ENCODE measurements around the gene OR56B4. TPM values are rescaled to one million over a fixed set of nuclear protein-coding genes. Genes with fewer than 3 reads are reported as not detected.

The OR56B4 gene
- polyA plus RNA-seq, 1 experiment: not detected

- Histone ChIP-seq H3K4me3 (ENCODE audit: low read depth, low read length) (no peak overlapping the region), H3K36me3 (ENCODE audit: control insufficient read depth, insufficient read depth, low read length) (no peaks in the 10 kb centered on the region), H3K27me3 (ENCODE audit: control insufficient read depth, insufficient read depth, low read length) (no peaks in the 10 kb centered on the region)
- no peak for DNase-seq (ENCODE audit: low read depth)
- ChIA-PET CTCF (no interaction called here), POLR2A (no interaction called here)
- no peak for TF ChIP-seq CTCF (IDR thresholded peaks at IDR 0.05; ENCODE audit: insufficient read depth, low read depth, low read length)
These were observed 28.0 kb upstream of the OR56B4 start for GRCh38 chr11:6079463-6079862.

- ChIA-PET CTCF (no interaction called here), POLR2A (no interaction called here)
- TF ChIP-seq CTCF (IDR thresholded peaks at IDR 0.05; ENCODE audit: insufficient read depth, low read depth, low read length): no peak
- no peak for DNase-seq (ENCODE audit: low read depth)
- Histone ChIP-seq H3K4me3 (ENCODE audit: low read depth, low read length) (no peak overlapping the region), H3K27me3 (ENCODE audit: control insufficient read depth, insufficient read depth, low read length) (no peaks in the 10 kb centered on the region), H3K36me3 (ENCODE audit: control insufficient read depth, insufficient read depth, low read length) (no peaks in the 10 kb centered on the region)
These were observed 24.4 kb upstream of the OR56B4 start for GRCh38 chr11:6083129-6083528.

GRCh38 chr11:6084587-6084986 lies 22.9 kb upstream of the OR56B4 start:
- H3K27me3 ChIP-seq (ENCODE audit: control insufficient read depth, insufficient read depth, low read length): no peaks in the 10 kb centered on the region
- CTCF ChIA-PET: no interaction called here
- DNase-seq (ENCODE audit: low read depth): no peak
- TF ChIP-seq CTCF (IDR thresholded peaks at IDR 0.05; ENCODE audit: insufficient read depth, low read depth, low read length): no peak
- H3K36me3 ChIP-seq (ENCODE audit: control insufficient read depth, insufficient read depth, low read length): no peaks in the 10 kb centered on the region
- H3K4me3 ChIP-seq (ENCODE audit: low read depth, low read length): no peak overlapping the region
- POLR2A ChIA-PET: no interaction called here

GRCh38 chr11:6094186-6094585 lies 13.3 kb upstream of the OR56B4 start:
- DNase-seq (ENCODE audit: low read depth): no peak
- Histone ChIP-seq H3K27me3 (ENCODE audit: control insufficient read depth, insufficient read depth, low read length) (no peaks in the 10 kb centered on the region), H3K4me3 (ENCODE audit: low read depth, low read length) (no peak overlapping the region), H3K36me3 (ENCODE audit: control insufficient read depth, insufficient read depth, low read length) (no peaks in the 10 kb centered on the region)
- ChIA-PET CTCF (no interaction called here), POLR2A (no interaction called here)
- no peak for TF ChIP-seq CTCF (IDR thresholded peaks at IDR 0.05; ENCODE audit: insufficient read depth, low read depth, low read length)

GRCh38 chr11:6095798-6096197 lies 11.7 kb upstream of the OR56B4 start:
- Histone ChIP-seq H3K27me3 (ENCODE audit: control insufficient read depth, insufficient read depth, low read length) (no peaks in the 10 kb centered on the region), H3K36me3 (ENCODE audit: control insufficient read depth, insufficient read depth, low read length) (no peaks in the 10 kb centered on the region), H3K4me3 (ENCODE audit: low read depth, low read length) (no peak overlapping the region)
- no peak for TF ChIP-seq CTCF (IDR thresholded peaks at IDR 0.05; ENCODE audit: insufficient read depth, low read depth, low read length)
- DNase-seq (ENCODE audit: low read depth): no peak
- POLR2A ChIA-PET: no interaction called here
- CTCF ChIA-PET: no interaction called here

Data from BJ (cell line).